Tibial nerve (tissue), 4 donors: ENCODE measurements around the gene RAB1A. TPM values are rescaled to one million over a fixed set of nuclear protein-coding genes. Genes with fewer than 3 reads are reported as not detected.

Experiments
- DNase-seq, 2 donors: peaks; one replicate each; pipeline ENCODE4 v3.0.0-alpha.2; 2019; ENCODE audit warnings: low spot score in 2 of 2
- H3K27ac ChIP-seq, 4 donors: fragments of 200-600 bp; sonication (generic) in 3 of 4; one replicate each; pipeline ENCODE4 v1.5.1; 2017 to 2019; ENCODE audit warnings: mild to moderate bottlenecking in 1 of 4
- H3K27me3 ChIP-seq, 2 donors: fragments of 200-600 bp; sonication (generic) in 1 of 2; one replicate each; pipeline versions ENCODE4 v1.5.1 to v1.6.0; 2017 to 2019
- H3K36me3 ChIP-seq, 3 donors: fragments of 200-600 bp; sonication (generic); one replicate each; pipeline ENCODE4 v1.5.1; 2018 to 2019
- H3K4me1 ChIP-seq, 4 donors: fragments of 200-600 bp; sonication (generic) in 3 of 4; one replicate each; pipeline ENCODE4 v1.5.1; 2017 to 2019
- H3K4me3 ChIP-seq, 4 donors: fragments of 200-600 bp; sonication (generic) in 3 of 4; one replicate each; pipeline ENCODE4 v1.5.1; 2017 to 2019; ENCODE audit warnings: mild to moderate bottlenecking in 1 of 4, moderate library complexity in 1 of 4
- H3K9me3 ChIP-seq, 4 donors: fragments of 200-600 bp; sonication (generic) in 3 of 4; one replicate each; pipeline ENCODE4 v1.5.1; 2017 to 2019
- CTCF ChIP-seq, 5 experiments: fragments of 200-600 bp in 3 of 5; fragments of 450-650 bp in 2 of 5; sonication (generic) in 3 of 5; IDR thresholded peaks; one replicate each; pipeline ENCODE4 v1.5.1; 2016 to 2019; ENCODE audit warnings: antibody characterized with exemption in 5 of 5, mild to moderate bottlenecking in 3 of 5, moderate library complexity in 2 of 5
- EP300 ChIP-seq, 2 donors: sonication (generic); formaldehyde crosslinking; IDR thresholded peaks; one replicate each; pipeline ENCODE4 v1.6.1; 2017; ENCODE audit warnings: antibody characterized with exemption in 2 of 2, mild to moderate bottlenecking in 1 of 2
- POLR2A ChIP-seq, 2 donors: fragments of 450-650 bp; IDR thresholded peaks; one replicate each; pipeline ENCODE4 v1.6.1; 2017; ENCODE audit warnings: antibody characterized with exemption in 2 of 2, mild to moderate bottlenecking in 2 of 2, moderate library complexity in 2 of 2
- WGBS, 2 donors: methylation state at CpG; one replicate each; pipeline ENCODE4 v1.1.5; 2018; 5-methylcytosine and 5-hydroxymethylcytosine counted together
- total RNA-seq, 4 donors: library from RNA; depleted of rRNA; stranded (reverse); fragments of >200 nt; gene quantifications; one replicate each; pipeline ENCODE4 v1.1.0, GENCODE V29; 2016

RAB1A gene
- total RNA-seq, 4 donors from 2014 or later = 69.6 to 93.0 (median 81.6) TPM

- Histone ChIP-seq H3K36me3 (no peaks in the 10 kb centered on the region), H3K4me3 (no peak overlapping the region), H3K4me1 (peaks cover 0 to 11% (median 4%) of the 10 kb centered on the region in 4 donors), H3K27ac (no peak overlapping the region), H3K9me3 (no peaks in the 10 kb centered on the region), H3K27me3 (no peaks in the 10 kb centered on the region)
- no peak for TF ChIP-seq CTCF (IDR thresholded peaks at IDR 0.05)
- TF ChIP-seq POLR2A (IDR thresholded peaks at IDR 0.05) = no peak
- no peak for TF ChIP-seq EP300 (IDR thresholded peaks at IDR 0.05)
- no peak for DNase-seq
- 75 to 86% methylated on average over 3 of the region's 3 CpGs for WGBS, 2 donors
Observed at GRCh38 chr2:65050931-65051330, 79.0 kb downstream of the RAB1A start.

GRCh38 chr2:65049010-65049639 is 80.8 kb downstream of the RAB1A start:
- Histone ChIP-seq H3K27me3 (no peaks in the 10 kb centered on the region), H3K36me3 (no peaks in the 10 kb centered on the region), H3K4me3 (no peak overlapping the region), H3K27ac (no peak overlapping the region), H3K4me1 (peaks cover 0 to 6% (median 0%) of the 10 kb centered on the region in 4 donors), H3K9me3 (peaks cover 0 to 3% (median 0%) of the 10 kb centered on the region in 4 donors)
- DNase-seq = no peak
- TF ChIP-seq EP300 (IDR thresholded peaks at IDR 0.05) (no peak), POLR2A (IDR thresholded peaks at IDR 0.05) (no peak), CTCF (IDR thresholded peaks at IDR 0.05) (no peak)
- whole genome bisulfite sequencing, 2 donors = 83 to 92% methylated on average over 1 of the region's 1 CpG

- WGBS, 2 donors = 60 to 61% methylated on average over 11 of the region's 11 CpGs
- H3K36me3 ChIP-seq = peaks cover 0 to 7% (median 0%) of the 10 kb centered on the region in 3 donors
- H3K9me3 ChIP-seq = peaks cover 0 to 7% (median 0%) of the 10 kb centered on the region in 4 donors
- no peak for DNase-seq
- no peaks in the 10 kb centered on the region for H3K4me1 ChIP-seq
- no peaks in the 10 kb centered on the region for H3K27me3 ChIP-seq
- peak in 1 of 2 donors; percentile 26 for TF ChIP-seq EP300 (IDR thresholded peaks at IDR 0.05)
- TF ChIP-seq POLR2A (IDR thresholded peaks at IDR 0.05) = no peak
- no peak for TF ChIP-seq CTCF (IDR thresholded peaks at IDR 0.05)
- H3K4me3 ChIP-seq = peak overlapping the region in 1 of 4 donors; percentile 3
- H3K27ac ChIP-seq = peak overlapping the region in 1 of 4 donors; percentile 58
Observed at GRCh38 chr2:65046633-65047407, 83.1 kb downstream of the RAB1A start.

- TF ChIP-seq CTCF (IDR thresholded peaks at IDR 0.05) (no peak), EP300 (IDR thresholded peaks at IDR 0.05) (no peak), POLR2A (IDR thresholded peaks at IDR 0.05) (no peak)
- no peaks in the 10 kb centered on the region for H3K4me1 ChIP-seq
- H3K9me3 ChIP-seq = peaks cover 0 to 7% (median 0%) of the 10 kb centered on the region in 4 donors
- H3K36me3 ChIP-seq = peaks cover 0 to 7% (median 0%) of the 10 kb centered on the region in 3 donors
- H3K27me3 ChIP-seq = no peaks in the 10 kb centered on the region
- no peak overlapping the region for H3K27ac ChIP-seq
- no peak overlapping the region for H3K4me3 ChIP-seq
- no peak for DNase-seq
- WGBS, 2 donors = 42 to 51% methylated on average over 9 of the region's 10 CpGs
Observed at GRCh38 chr2:65045651-65046050, 84.3 kb downstream of the RAB1A start.
